B cell (primary cell): ENCODE measurements around the gene GP1BB.

Experiments used
- EZH2 ChIP-seq: IDR thresholded peaks from 2 replicates; pipeline ENCODE4 v1.6.1; 2012; ENCODE audit warnings: borderline replicate concordance, low read depth, mild to moderate bottlenecking, moderate library complexity, low read length; ENCODE audit not compliant: insufficient read depth, poor library complexity, severe bottlenecking
- TF ChIP-seq, protein P1 (sequence below): fragments of 200-600 bp; IDR thresholded peaks from one replicate; pipeline ENCODE4 v1.8.0; 2022; ENCODE audit warnings: antibody characterized with exemption, mild to moderate bottlenecking

DNA sequence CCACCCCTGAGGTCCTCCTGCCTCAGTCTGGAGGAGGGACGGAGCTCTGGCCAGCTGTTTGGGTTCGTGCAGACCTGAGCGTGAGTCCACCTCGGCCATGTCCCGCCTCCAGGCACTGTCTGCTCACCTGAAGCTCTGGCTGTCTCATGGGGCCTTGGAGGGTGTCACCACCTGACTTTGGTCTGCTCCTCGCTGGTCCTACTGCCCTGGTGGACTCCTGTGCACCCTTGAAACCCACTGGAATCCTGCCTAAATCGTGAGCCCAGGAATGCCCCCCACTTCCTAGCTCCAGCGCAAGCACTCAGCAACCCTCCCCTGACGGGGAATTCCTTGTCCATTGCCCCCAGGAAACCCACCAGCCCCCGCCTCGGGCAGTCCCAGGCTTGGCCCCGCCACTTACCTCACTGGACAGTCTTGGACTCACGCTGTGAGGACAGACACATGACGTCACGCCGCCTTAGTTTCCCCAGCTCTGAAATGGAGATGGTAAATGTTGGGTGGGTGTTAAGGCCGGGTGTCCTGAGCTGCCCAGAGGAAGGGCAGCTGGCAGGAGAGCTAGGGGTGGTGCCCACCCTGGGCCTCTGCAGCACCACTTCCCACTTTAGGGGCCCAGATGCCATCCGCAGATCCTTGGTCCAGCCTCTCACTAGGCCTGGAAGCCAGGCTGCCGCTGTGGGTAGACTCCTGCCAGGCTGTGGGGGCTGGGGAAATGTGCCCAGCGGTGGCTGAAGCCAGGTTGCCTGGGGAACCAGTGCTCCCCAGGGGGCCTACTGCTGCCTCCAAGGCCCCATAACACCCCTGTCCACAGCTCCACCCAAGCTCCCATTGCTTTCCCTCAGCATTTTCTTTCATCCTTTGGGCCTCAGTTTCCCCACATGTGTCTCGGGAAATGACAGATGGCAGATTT lies 19.1 kb downstream of the GP1BB start:
- TF ChIP-seq, protein P1, sequence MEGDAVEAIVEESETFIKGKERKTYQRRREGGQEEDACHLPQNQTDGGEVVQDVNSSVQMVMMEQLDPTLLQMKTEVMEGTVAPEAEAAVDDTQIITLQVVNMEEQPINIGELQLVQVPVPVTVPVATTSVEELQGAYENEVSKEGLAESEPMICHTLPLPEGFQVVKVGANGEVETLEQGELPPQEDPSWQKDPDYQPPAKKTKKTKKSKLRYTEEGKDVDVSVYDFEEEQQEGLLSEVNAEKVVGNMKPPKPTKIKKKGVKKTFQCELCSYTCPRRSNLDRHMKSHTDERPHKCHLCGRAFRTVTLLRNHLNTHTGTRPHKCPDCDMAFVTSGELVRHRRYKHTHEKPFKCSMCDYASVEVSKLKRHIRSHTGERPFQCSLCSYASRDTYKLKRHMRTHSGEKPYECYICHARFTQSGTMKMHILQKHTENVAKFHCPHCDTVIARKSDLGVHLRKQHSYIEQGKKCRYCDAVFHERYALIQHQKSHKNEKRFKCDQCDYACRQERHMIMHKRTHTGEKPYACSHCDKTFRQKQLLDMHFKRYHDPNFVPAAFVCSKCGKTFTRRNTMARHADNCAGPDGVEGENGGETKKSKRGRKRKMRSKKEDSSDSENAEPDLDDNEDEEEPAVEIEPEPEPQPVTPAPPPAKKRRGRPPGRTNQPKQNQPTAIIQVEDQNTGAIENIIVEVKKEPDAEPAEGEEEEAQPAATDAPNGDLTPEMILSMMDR = no peak
- TF ChIP-seq EZH2 = no peak
